ENCODE results near the gene CRMP1. TPM values are rescaled to one million over a fixed set of nuclear protein-coding genes. Genes with fewer than 3 reads are reported as not detected.

CRMP1 gene
- total and polyA plus RNA-seq, 2 donors (not counting 3 experiments of a cell fraction or from before 2014, with no cell fraction given), result 0.06 TPM; not detected in 1

GRCh38 chr4:5798946-5799345 lies 93.9 kb downstream of the CRMP1 start:
- DNase-seq (ENCODE audit: low read depth, low spot score) (no peak), FAIRE-seq (no peak)
- no peak overlapping the region for H3K4me2 ChIP-seq (ENCODE audit: insufficient read depth, low read length)
- H3K27me3 ChIP-seq (ENCODE audit: control insufficient read depth in 2 of 2, insufficient read depth in 2 of 2, low read length in 2 of 2), result no peaks in the 10 kb centered on the region
- dilution Hi-C loops (cut with MboI; ENCODE audit: extremely low pct_ligation_motif_present, low sequenced_read_pairs) (no loop called here), intact Hi-C loops (cut with micrococcal nuclease) (loop anchor here (10.0 kb wide), 1 partner anchor 164 kb away; no protein-coding TSS in a partner anchor)
- H3K9me1 ChIP-seq (replicated peaks; ENCODE audit: control insufficient read depth, extremely low read depth, insufficient read depth, low read length), result no peaks in the 10 kb centered on the region
- CTCF ChIA-PET, result no interaction called here
- H3K27ac ChIP-seq (ENCODE audit: insufficient read depth, low read depth, low read length), result no peak overlapping the region
- no peak overlapping the region for H3K4me3 ChIP-seq (replicated peaks in 1 of 3; ENCODE audit: insufficient read depth in 1 of 3, low read depth in 1 of 3, low read length in 3 of 3)
- TF ChIP-seq POLR2AphosphoS5 (IDR thresholded peaks at IDR 0.05; ENCODE audit: insufficient read depth, low read depth, low read length) (no peak), JUN (IDR thresholded peaks at IDR 0.05; ENCODE audit: borderline replicate concordance, insufficient read depth, insufficient read length, low read depth) (no peak), MYC (IDR thresholded peaks at IDR 0.05; ENCODE audit: low read depth, low read length) (no peak), POLR2A (IDR thresholded peaks at IDR 0.05; ENCODE audit: low read depth, low read length) (no peak), FOS (IDR thresholded peaks at IDR 0.05; ENCODE audit: borderline replicate concordance, insufficient read depth, low read length) (no peak)
- no TSS peak for BruUV-seq (replicated peaks)
- H3K9me3 ChIP-seq (replicated peaks; ENCODE audit: control insufficient read depth, insufficient read depth, low read length), result no peaks in the 10 kb centered on the region
- H3K4me1 ChIP-seq (ENCODE audit: control insufficient read depth, extremely low read depth, insufficient read depth, low read length), result no peaks in the 10 kb centered on the region
- no peak overlapping the region for H2AFZ ChIP-seq (ENCODE audit: low read depth, low read length)
- peaks cover 0 to 14% of the 10 kb centered on the region in 2 experiments for H3K36me3 ChIP-seq (ENCODE audit: control insufficient read depth in 2 of 2, extremely low read depth in 1 of 2, insufficient read depth in 2 of 2, low read length in 2 of 2)
- H4K20me1 ChIP-seq (replicated peaks; ENCODE audit: control insufficient read depth, extremely low read depth, insufficient read depth, low read length), result no peaks in the 10 kb centered on the region
- POLR2A ChIA-PET, result no interaction called here
- H3K79me2 ChIP-seq (ENCODE audit: control insufficient read depth, insufficient read depth, low read length), result no peaks in the 10 kb centered on the region
- H3K9ac ChIP-seq (replicated peaks; ENCODE audit: extremely low read depth, insufficient read depth, low read length), result no peak overlapping the region

DNA sequence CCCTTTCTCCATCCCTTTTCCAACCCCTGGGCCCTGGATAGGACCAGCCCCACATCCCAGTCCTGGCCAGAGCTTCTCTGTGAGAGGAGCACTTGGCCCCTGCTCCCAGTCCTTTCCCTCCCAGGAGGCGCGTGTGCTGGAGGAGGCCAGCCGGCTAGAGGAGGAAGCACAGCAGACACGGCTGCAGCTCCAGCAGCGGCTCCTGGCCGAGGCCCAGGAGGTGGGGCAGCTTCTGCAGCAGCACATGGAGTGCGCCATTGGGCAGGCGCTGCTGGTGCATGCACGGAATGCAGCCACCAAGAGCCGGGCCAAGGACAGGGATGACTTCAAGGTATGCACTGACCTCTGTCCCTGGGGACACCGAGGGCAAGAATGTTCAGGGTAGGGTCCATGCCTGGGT lies 94.4 kb downstream of the CRMP1 start:
- no peak for TF ChIP-seq EZH2 (IDR thresholded peaks at IDR 0.05; ENCODE audit: borderline replicate concordance, low read depth, low read length, severe bottlenecking)
- TF ChIP-seq MYC (IDR thresholded peaks at IDR 0.05; ENCODE audit: low read depth, low read length), result no peak
- TF ChIP-seq MAX (IDR thresholded peaks at IDR 0.05; ENCODE audit: insufficient read depth, insufficient read length), result no peak
- no peak for TF ChIP-seq GATA2 (IDR thresholded peaks at IDR 0.05; ENCODE audit: insufficient read depth, insufficient read length, low read depth, low read length)
- no peak for TF ChIP-seq POLR2A (IDR thresholded peaks at IDR 0.05; ENCODE audit: low read depth, low read length)
- TF ChIP-seq, protein P1, sequence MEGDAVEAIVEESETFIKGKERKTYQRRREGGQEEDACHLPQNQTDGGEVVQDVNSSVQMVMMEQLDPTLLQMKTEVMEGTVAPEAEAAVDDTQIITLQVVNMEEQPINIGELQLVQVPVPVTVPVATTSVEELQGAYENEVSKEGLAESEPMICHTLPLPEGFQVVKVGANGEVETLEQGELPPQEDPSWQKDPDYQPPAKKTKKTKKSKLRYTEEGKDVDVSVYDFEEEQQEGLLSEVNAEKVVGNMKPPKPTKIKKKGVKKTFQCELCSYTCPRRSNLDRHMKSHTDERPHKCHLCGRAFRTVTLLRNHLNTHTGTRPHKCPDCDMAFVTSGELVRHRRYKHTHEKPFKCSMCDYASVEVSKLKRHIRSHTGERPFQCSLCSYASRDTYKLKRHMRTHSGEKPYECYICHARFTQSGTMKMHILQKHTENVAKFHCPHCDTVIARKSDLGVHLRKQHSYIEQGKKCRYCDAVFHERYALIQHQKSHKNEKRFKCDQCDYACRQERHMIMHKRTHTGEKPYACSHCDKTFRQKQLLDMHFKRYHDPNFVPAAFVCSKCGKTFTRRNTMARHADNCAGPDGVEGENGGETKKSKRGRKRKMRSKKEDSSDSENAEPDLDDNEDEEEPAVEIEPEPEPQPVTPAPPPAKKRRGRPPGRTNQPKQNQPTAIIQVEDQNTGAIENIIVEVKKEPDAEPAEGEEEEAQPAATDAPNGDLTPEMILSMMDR (IDR thresholded peaks at IDR 0.05; ENCODE audit: extremely low read depth in 1 of 2, insufficient read depth in 1 of 2, low read depth in 1 of 2, low read length in 2 of 2), result no peak
- no peak for TF ChIP-seq POLR2AphosphoS5 (IDR thresholded peaks at IDR 0.05; ENCODE audit: insufficient read depth, low read depth, low read length)
- TF ChIP-seq FOS (IDR thresholded peaks at IDR 0.05; ENCODE audit: borderline replicate concordance, insufficient read depth, low read length), result no peak
- TF ChIP-seq JUN (IDR thresholded peaks at IDR 0.05; ENCODE audit: borderline replicate concordance, insufficient read depth, insufficient read length, low read depth), result no peak
- POLR2A ChIA-PET, result no interaction called here
- dilution Hi-C loops (cut with MboI; ENCODE audit: extremely low pct_ligation_motif_present, low sequenced_read_pairs), result no loop called here
- no peaks in the 10 kb centered on the region for H3K9me1 ChIP-seq (replicated peaks; ENCODE audit: control insufficient read depth, extremely low read depth, insufficient read depth, low read length)
- H3K27ac ChIP-seq (ENCODE audit: insufficient read depth, low read depth, low read length), result no peak overlapping the region
- FAIRE-seq, result no peak
- DNase-seq (ENCODE audit: low read depth, low spot score), result no peak
- H4K20me1 ChIP-seq (replicated peaks; ENCODE audit: control insufficient read depth, extremely low read depth, insufficient read depth, low read length), result no peaks in the 10 kb centered on the region
- CTCF ChIA-PET, result interaction anchor here (1.8 kb wide), 1 partner anchor 14 kb away, joined by 6 read pairs; no protein-coding TSS in a partner anchor
- H3K36me3 ChIP-seq (ENCODE audit: control insufficient read depth in 2 of 2, extremely low read depth in 1 of 2, insufficient read depth in 2 of 2, low read length in 2 of 2), result peaks cover 0 to 16% of the 10 kb centered on the region in 2 experiments
- H3K4me3 ChIP-seq (replicated peaks in 1 of 3; ENCODE audit: insufficient read depth in 1 of 3, low read depth in 1 of 3, low read length in 3 of 3), result no peak overlapping the region
- H3K9me3 ChIP-seq (replicated peaks; ENCODE audit: control insufficient read depth, insufficient read depth, low read length), result no peaks in the 10 kb centered on the region
- intact Hi-C loops (cut with micrococcal nuclease), result loop anchor here (10.0 kb wide), 1 partner anchor 164 kb away; no protein-coding TSS in a partner anchor
- H3K4me2 ChIP-seq (ENCODE audit: insufficient read depth, low read length), result no peak overlapping the region
- H2AFZ ChIP-seq (ENCODE audit: low read depth, low read length), result no peak overlapping the region
- H3K79me2 ChIP-seq (ENCODE audit: control insufficient read depth, insufficient read depth, low read length), result no peaks in the 10 kb centered on the region
- no peaks in the 10 kb centered on the region for H3K27me3 ChIP-seq (ENCODE audit: control insufficient read depth in 2 of 2, insufficient read depth in 2 of 2, low read length in 2 of 2)
- no TSS peak for BruUV-seq (replicated peaks)
- no peak overlapping the region for H3K9ac ChIP-seq (replicated peaks; ENCODE audit: extremely low read depth, insufficient read depth, low read length)
- no peaks in the 10 kb centered on the region for H3K4me1 ChIP-seq (ENCODE audit: control insufficient read depth, extremely low read depth, insufficient read depth, low read length)
